NB4 (cell line): Measurements from ENCODE around the gene ERFE.

Source experiments
- MYC ChIP-seq: IDR thresholded peaks from 2 replicates; pipeline ENCODE4 v1.6.1; 2011; ENCODE audit warnings: low read depth, low read length
- POLR2A ChIP-seq: IDR thresholded peaks from 2 replicates; pipeline ENCODE4 v1.6.1; 2011; ENCODE audit warnings: mild to moderate bottlenecking; ENCODE audit not compliant: insufficient read length; ENCODE audit errors: extremely low read depth
- TF ChIP-seq, protein P1 (sequence below): IDR thresholded peaks from one replicate; pipeline ENCODE4 v1.5.1; 2012; ENCODE audit warnings: low read depth, low read length
- TF ChIP-seq, protein P2 (sequence below): IDR thresholded peaks from 2 replicates; pipeline ENCODE4 v1.6.1; 2011; ENCODE audit warnings: low read depth, low read length

DNA sequence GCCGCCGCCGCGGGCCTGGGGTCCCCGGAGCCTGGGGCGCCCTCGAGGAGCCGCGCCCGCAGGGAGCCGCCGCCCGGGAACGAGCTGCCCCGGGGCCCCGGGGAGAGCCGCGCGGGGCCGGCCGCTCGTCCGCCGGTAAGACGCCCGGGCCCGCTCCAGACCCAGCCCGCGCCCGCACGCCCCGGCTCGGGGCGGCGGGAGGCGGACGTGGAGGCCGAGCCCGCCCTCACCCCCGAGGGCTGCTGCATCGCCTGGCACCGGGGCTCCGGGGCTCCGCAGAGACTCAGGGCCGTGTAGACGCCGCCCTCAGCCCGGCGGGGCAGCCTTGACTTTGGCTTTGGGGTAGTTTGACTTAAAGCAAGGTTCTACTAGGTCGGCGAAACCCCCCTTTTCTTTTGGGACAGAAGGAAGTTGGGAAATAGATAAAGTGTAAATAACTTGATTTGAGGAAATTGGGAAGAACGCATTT lies 335 bp downstream of the ERFE start:
- TF ChIP-seq, protein P1, sequence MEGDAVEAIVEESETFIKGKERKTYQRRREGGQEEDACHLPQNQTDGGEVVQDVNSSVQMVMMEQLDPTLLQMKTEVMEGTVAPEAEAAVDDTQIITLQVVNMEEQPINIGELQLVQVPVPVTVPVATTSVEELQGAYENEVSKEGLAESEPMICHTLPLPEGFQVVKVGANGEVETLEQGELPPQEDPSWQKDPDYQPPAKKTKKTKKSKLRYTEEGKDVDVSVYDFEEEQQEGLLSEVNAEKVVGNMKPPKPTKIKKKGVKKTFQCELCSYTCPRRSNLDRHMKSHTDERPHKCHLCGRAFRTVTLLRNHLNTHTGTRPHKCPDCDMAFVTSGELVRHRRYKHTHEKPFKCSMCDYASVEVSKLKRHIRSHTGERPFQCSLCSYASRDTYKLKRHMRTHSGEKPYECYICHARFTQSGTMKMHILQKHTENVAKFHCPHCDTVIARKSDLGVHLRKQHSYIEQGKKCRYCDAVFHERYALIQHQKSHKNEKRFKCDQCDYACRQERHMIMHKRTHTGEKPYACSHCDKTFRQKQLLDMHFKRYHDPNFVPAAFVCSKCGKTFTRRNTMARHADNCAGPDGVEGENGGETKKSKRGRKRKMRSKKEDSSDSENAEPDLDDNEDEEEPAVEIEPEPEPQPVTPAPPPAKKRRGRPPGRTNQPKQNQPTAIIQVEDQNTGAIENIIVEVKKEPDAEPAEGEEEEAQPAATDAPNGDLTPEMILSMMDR: no peak
- TF ChIP-seq, protein P2, sequence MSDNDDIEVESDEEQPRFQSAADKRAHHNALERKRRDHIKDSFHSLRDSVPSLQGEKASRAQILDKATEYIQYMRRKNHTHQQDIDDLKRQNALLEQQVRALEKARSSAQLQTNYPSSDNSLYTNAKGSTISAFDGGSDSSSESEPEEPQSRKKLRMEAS: no peak
- TF ChIP-seq POLR2A (no peak), MYC (no peak)
